ENCODE measurements around the gene SLC36A4.
"Not testable (repeated sequence)": the region's sequence is repeated elsewhere in the genome, so short reads cannot be mapped to it uniquely, and the experiment has no call there.

GRCh38 chr11:93177891-93178290 is 19.9 kb downstream of the SLC36A4 start:
- TF ChIP-seq, protein P1, sequence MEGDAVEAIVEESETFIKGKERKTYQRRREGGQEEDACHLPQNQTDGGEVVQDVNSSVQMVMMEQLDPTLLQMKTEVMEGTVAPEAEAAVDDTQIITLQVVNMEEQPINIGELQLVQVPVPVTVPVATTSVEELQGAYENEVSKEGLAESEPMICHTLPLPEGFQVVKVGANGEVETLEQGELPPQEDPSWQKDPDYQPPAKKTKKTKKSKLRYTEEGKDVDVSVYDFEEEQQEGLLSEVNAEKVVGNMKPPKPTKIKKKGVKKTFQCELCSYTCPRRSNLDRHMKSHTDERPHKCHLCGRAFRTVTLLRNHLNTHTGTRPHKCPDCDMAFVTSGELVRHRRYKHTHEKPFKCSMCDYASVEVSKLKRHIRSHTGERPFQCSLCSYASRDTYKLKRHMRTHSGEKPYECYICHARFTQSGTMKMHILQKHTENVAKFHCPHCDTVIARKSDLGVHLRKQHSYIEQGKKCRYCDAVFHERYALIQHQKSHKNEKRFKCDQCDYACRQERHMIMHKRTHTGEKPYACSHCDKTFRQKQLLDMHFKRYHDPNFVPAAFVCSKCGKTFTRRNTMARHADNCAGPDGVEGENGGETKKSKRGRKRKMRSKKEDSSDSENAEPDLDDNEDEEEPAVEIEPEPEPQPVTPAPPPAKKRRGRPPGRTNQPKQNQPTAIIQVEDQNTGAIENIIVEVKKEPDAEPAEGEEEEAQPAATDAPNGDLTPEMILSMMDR (IDR thresholded peaks at IDR 0.05; ENCODE audit: low read depth, low read length, poor library complexity, severe bottlenecking): not testable (repeated sequence)
- not testable (repeated sequence) for TF ChIP-seq EZH2phosphoT487 (IDR thresholded peaks at IDR 0.05; ENCODE audit: borderline replicate concordance, low read length)
